ENCODE measurements around the gene PCP2.

PCP2 gene

DNA sequence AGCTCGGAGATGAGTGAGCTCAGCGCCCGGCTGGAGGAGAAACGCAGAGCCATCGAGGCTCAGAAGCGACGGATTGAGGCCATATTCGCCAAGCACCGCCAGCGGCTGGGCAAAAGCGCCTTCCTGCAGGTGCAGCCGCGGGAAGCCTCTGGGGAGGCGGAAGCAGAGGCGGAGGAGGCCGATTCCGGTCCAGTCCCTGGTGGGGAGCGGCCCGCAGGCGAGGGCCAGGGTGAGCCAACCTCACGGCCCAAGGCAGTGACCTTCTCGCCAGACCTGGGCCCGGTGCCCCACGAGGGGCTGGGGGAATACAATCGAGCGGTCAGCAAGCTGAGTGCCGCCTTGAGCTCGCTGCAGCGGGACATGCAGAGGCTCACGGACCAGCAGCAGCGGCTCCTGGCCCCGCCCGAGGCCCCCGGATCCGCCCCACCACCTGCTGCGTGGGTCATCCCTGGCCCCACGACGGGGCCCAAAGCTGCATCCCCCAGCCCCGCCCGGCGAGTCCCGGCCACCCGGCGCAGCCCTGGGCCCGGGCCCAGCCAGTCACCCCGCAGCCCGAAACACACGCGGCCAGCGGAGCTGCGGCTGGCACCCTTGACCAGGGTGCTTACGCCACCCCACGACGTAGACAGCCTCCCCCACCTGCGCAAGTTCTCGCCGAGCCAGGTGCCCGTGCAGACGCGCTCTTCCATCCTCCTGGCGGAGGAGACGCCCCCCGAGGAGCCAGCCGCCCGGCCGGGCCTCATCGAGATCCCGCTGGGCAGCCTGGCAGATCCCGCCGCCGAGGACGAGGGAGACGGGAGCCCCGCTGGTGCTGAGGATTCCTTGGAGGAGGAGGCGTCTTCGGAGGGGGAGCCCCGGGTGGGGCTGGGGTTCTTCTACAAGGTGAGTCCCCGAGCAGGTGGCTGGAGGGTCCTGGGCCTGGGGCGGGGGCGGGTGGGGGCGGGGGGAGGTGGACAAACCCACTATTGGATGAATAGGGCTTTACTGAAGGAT lies 20.9 kb downstream of the PCP2 start:
- in situ Hi-C loops (cut with HindIII; ENCODE audit: low sequenced_read_pairs): no loop called here
- DNase-seq (ENCODE audit: low read depth): no peak
- H3K4me3 ChIP-seq (ENCODE audit: low read depth, low read length): no peak overlapping the region
- no peak for TF ChIP-seq CTCF (IDR thresholded peaks at IDR 0.05; ENCODE audit: low read depth, low read length, missing control alignments)

DNA sequence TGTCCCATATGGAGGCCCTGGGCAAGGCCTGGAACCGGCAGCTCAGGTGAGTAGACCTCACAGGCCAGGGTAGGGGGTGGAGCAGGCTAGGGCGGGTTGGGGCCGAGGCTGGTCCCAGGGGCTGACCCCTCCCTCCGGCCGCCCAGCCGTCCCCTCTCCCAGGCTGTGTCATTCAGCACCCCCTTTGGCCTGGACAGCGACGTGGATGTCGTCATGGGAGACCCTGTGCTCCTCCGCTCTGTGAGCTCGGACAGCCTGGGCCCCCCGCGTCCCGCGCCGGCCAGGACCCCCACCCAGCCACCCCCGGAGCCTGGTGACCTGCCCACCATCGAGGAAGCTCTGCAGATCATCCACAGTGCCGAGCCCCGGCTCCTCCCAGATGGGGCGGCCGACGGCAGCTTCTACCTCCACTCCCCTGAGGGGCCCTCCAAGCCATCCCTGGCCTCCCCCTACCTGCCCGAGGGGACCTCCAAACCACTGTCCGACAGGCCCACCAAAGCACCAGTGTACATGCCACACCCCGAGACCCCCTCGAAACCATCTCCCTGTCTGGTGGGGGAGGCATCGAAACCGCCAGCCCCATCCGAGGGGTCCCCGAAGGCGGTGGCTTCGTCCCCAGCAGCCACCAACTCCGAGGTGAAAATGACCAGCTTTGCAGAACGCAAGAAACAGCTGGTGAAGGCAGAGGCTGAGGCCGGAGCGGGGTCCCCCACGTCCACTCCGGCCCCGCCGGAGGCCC lies 21.8 kb downstream of the PCP2 start:
- H3K4me3 ChIP-seq (ENCODE audit: low read depth, low read length): no peak overlapping the region
- in situ Hi-C loops (cut with HindIII; ENCODE audit: low sequenced_read_pairs): no loop called here
- TF ChIP-seq CTCF (IDR thresholded peaks at IDR 0.05; ENCODE audit: low read depth, low read length, missing control alignments): no peak
- DNase-seq (ENCODE audit: low read depth): no peak

DNA sequence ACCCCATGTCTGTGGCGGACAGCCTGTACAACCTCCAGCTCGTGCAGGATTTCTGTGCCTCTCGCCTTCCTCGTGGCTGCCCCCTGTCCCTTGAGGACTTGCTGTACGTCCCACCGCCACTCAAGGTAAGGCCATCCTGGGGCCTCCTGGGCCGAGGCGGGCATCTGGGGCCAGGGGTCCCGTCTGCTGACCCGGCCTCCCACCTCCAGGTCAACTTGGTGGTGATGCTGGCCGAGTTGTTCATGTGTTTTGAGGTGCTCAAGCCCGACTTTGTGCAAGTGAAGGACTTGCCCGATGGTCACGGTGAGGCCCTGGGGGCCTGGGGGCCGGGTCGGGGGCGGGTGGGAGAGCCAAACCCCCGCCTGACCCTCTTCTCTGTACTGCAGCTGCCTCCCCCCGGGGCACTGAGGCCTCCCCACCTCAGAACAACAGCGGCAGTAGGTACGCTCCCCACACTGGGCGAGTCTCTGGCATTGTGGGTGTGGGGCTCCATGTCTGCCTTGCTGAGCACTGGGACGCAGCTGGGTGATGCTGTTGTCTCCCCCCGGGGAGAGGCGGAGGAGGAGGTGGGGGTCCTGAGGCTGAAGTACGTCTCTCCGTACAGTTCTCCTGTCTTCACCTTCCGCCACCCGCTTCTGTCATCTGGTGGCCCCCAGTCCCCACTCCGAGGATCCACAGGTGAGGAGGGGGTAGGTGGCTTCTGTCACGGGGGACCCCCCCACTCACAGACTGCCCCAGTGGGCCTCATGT lies 22.9 kb downstream of the PCP2 start:
- no peak for TF ChIP-seq CTCF (IDR thresholded peaks at IDR 0.05; ENCODE audit: low read depth, low read length, missing control alignments)
- in situ Hi-C loops (cut with HindIII; ENCODE audit: low sequenced_read_pairs): no loop called here
- DNase-seq (ENCODE audit: low read depth): no peak
- no peak overlapping the region for H3K4me3 ChIP-seq (ENCODE audit: low read depth, low read length)

- H3K4me3 ChIP-seq (ENCODE audit: low read depth, low read length): no peak overlapping the region
- TF ChIP-seq CTCF (IDR thresholded peaks at IDR 0.05; ENCODE audit: low read depth, low read length, missing control alignments): no peak
- in situ Hi-C loops (cut with HindIII; ENCODE audit: low sequenced_read_pairs): no loop called here
- DNase-seq (ENCODE audit: low read depth): no peak
These were observed 25.5 kb downstream of the PCP2 start for GRCh38 chr19:7607874-7608560.

DNA sequence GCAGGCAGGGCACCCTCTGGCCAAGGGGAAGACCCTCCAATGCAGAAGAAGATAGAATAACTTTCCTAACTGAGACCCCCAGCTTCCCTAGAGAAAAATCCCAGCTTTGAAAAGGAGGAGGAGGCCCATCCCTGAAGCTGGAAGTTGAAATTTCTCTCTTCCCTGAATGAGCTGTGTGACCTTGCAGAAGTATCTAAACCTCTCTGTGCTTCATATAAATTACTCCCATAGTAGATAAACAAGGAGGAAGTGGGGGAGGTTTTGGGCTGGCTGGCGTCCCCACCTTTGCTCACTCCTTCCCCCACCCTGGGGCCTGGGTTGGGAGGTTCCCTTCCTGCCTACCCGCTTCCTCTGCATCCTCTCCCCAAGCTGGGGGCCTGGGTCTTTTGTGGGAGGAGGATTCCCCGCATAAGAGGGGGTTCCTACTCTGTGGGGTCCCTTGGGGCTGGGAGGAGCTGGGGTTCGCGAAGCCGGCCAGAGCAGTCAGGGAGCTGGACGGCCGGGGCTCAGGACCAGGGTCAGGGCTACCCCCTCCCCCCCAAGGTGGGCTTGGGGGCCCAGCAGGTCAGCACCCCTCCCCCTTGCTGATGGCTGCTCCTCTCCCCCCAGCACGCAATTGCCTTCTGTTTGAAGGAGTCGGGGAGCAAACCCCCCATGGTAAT lies 26.2 kb downstream of the PCP2 start:
- DNase-seq (ENCODE audit: low read depth): no peak
- no peak overlapping the region for H3K4me3 ChIP-seq (ENCODE audit: low read depth, low read length)
- in situ Hi-C loops (cut with HindIII; ENCODE audit: low sequenced_read_pairs): no loop called here
- no peak for TF ChIP-seq CTCF (IDR thresholded peaks at IDR 0.05; ENCODE audit: low read depth, low read length, missing control alignments)

Data from astrocyte of the cerebellum (primary cell).